ENCODE measurements around the gene CDC42BPG. TPM values are rescaled to one million over a fixed set of nuclear protein-coding genes. Genes with fewer than 3 reads are reported as not detected.

Gene CDC42BPG
- total and polyA plus RNA-seq, 9 of the 15 experiments (the other 6 are each of a cell fraction or from before 2014, with no cell fraction given): 0.04 to 8.8 (median 2.1) TPM

DNA sequence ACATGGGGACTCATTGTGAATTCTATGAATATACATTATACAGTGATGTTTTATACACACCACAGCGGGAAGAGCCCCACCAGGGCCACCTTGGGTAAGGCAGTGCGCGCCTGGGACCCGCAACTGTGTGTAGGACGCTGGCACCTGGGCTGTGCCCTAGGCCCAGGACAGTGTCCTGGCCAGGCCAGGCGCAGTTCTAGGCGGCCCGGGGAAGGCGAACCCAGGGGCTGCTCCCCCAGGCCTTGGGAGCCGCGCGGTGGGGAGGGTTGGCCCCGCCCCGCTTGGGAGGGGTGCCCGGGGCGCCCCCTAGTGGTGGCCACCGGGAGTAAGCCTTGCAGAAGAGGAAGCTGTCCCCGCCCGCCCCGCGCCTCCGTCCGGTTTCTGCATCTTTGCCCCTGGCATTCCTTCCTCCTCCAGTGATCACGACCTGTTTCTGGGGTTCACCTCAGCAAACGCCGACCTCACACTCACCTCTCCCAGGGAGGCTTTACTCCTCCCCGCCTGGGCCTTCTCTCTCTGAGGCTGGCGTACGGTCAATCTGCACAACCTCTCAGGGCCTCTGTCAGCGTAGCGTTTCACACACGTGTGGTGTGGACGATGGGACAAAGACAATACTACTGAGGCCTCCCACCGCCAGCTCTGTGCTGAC lies 43.4 kb upstream of the CDC42BPG start (continued):
- TF ChIP-seq ZNF778 (CRISPR knock-in tag; IDR thresholded peaks at IDR 0.05) (no peak), BRF2 (IDR thresholded peaks at IDR 0.05; ENCODE audit: borderline replicate concordance, insufficient read depth, insufficient read length) (no peak), TRIM25 (IDR thresholded peaks at IDR 0.05; ENCODE audit: borderline replicate concordance) (no peak), POLR2G (IDR thresholded peaks at IDR 0.05; ENCODE audit: low read depth, low read length) (peak; percentile 82), USF2 (CRISPR knock-in tag; IDR thresholded peaks at IDR 0.05) (no peak), GTF2E2 (tag; IDR thresholded peaks at IDR 0.05) (no peak), LEF1 (IDR thresholded peaks at IDR 0.05) (no peak), MYNN (IDR thresholded peaks at IDR 0.05) (no peak), MYNN (CRISPR knock-in tag; IDR thresholded peaks at IDR 0.05) (no peak), FOXJ2 (tag; IDR thresholded peaks at IDR 0.05) (no peak), ZNF512 (tag; IDR thresholded peaks at IDR 0.05) (no peak), TOE1 (IDR thresholded peaks at IDR 0.05; ENCODE audit: borderline replicate concordance) (no peak), TOE1 (CRISPR knock-in tag; IDR thresholded peaks at IDR 0.05; ENCODE audit: borderline replicate concordance, low read depth) (no peak), NFXL1 (CRISPR knock-in tag; IDR thresholded peaks at IDR 0.05) (no peak)
- TF ChIP-seq, protein P1, sequence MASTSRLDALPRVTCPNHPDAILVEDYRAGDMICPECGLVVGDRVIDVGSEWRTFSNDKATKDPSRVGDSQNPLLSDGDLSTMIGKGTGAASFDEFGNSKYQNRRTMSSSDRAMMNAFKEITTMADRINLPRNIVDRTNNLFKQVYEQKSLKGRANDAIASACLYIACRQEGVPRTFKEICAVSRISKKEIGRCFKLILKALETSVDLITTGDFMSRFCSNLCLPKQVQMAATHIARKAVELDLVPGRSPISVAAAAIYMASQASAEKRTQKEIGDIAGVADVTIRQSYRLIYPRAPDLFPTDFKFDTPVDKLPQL (IDR thresholded peaks at IDR 0.05; ENCODE audit: extremely low read depth, insufficient read length): no peak
- TF ChIP-seq, protein P2, sequence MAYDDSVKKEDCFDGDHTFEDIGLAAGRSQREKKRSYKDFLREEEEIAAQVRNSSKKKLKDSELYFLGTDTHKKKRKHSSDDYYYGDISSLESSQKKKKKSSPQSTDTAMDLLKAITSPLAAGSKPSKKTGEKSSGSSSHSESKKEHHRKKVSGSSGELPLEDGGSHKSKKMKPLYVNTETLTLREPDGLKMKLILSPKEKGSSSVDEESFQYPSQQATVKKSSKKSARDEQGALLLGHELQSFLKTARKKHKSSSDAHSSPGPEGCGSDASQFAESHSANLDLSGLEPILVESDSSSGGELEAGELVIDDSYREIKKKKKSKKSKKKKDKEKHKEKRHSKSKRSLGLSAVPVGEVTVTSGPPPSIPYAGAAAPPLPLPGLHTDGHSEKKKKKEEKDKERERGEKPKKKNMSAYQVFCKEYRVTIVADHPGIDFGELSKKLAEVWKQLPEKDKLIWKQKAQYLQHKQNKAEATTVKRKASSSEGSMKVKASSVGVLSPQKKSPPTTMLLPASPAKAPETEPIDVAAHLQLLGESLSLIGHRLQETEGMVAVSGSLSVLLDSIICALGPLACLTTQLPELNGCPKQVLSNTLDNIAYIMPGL (CRISPR knock-in tag; IDR thresholded peaks at IDR 0.05): no peak
- TF ChIP-seq, protein P3, sequence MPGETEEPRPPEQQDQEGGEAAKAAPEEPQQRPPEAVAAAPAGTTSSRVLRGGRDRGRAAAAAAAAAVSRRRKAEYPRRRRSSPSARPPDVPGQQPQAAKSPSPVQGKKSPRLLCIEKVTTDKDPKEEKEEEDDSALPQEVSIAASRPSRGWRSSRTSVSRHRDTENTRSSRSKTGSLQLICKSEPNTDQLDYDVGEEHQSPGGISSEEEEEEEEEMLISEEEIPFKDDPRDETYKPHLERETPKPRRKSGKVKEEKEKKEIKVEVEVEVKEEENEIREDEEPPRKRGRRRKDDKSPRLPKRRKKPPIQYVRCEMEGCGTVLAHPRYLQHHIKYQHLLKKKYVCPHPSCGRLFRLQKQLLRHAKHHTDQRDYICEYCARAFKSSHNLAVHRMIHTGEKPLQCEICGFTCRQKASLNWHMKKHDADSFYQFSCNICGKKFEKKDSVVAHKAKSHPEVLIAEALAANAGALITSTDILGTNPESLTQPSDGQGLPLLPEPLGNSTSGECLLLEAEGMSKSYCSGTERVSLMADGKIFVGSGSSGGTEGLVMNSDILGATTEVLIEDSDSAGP (CRISPR knock-in tag; IDR thresholded peaks at IDR 0.05): no peak

Data from K562 (cell line).